Astrocyte of the cerebellum (primary cell): ENCODE data around the gene ROR2.

ENCODE experiments used
- DNase-seq: peaks from one replicate; pipeline ENCODE4 v3.0.0-alpha.2; 2011; ENCODE audit warnings: low read depth
- H3K4me3 ChIP-seq: 2 replicates; pipeline ENCODE4 v1.5.1; 2011; ENCODE audit warnings: mild to moderate bottlenecking, low read depth, low read length, moderate library complexity
- in situ Hi-C: cut with HindIII; loops from 2 replicates; pipeline ENCODE4 v1.10.0; 2017; ENCODE audit warnings: low sequenced_read_pairs
- TF ChIP-seq, protein P1 (sequence below): IDR thresholded peaks from 2 replicates; pipeline ENCODE4 v1.5.1; 2012; ENCODE audit warnings: low read length, low read depth, moderate library complexity, mild to moderate bottlenecking; ENCODE audit errors: missing control alignments

The ROR2 gene

DNA sequence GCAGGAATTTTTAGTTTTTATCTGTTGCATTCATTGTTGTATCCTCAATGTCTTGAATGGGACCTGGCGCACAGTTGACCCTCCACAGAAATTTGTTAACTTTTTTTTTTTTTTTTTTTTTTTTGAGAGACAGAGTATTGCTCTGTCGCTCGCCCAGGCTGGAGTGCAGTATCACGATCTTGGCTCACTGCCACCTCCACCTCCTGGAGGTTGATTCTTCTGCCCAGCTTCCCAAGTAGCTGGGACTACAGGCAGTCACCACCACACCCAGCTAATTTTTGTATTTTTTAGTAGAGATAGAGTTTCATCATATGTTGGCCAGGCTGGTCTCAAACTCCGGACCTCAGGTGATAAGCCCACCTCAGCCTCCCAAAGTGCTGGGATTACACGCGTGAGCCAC is 205.9 kb downstream of the ROR2 start:
- TF ChIP-seq, protein P1, sequence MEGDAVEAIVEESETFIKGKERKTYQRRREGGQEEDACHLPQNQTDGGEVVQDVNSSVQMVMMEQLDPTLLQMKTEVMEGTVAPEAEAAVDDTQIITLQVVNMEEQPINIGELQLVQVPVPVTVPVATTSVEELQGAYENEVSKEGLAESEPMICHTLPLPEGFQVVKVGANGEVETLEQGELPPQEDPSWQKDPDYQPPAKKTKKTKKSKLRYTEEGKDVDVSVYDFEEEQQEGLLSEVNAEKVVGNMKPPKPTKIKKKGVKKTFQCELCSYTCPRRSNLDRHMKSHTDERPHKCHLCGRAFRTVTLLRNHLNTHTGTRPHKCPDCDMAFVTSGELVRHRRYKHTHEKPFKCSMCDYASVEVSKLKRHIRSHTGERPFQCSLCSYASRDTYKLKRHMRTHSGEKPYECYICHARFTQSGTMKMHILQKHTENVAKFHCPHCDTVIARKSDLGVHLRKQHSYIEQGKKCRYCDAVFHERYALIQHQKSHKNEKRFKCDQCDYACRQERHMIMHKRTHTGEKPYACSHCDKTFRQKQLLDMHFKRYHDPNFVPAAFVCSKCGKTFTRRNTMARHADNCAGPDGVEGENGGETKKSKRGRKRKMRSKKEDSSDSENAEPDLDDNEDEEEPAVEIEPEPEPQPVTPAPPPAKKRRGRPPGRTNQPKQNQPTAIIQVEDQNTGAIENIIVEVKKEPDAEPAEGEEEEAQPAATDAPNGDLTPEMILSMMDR: no peak
- in situ Hi-C loops: no loop called here

DNA sequence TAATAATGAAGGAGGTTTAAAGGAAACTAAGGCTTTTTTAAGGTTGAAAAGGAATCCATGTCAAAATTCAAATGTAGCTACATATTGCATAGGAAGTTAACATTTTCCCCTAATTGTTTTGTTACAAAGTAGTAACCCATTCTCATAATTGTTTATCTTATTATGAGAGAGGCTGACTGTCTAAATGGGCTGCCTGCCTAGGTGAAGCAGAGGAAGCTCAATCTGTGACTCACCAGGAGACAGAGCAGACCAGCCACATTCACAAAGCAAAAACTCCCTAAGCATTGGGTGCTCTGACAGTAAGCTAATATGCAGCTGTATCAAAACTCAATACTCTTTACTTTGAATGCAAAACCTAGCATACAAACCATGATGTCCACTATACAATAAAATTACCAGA is 208.5 kb downstream of the ROR2 start:
- no peak overlapping the region for H3K4me3 ChIP-seq
- peak; percentile 11 for DNase-seq
- TF ChIP-seq, protein P1: no peak
- in situ Hi-C loops: no loop called here

More for the DNA sequence above, 205.9 kb downstream of the ROR2 start:
- DNase-seq: no peak
- no peak overlapping the region for H3K4me3 ChIP-seq

DNA sequence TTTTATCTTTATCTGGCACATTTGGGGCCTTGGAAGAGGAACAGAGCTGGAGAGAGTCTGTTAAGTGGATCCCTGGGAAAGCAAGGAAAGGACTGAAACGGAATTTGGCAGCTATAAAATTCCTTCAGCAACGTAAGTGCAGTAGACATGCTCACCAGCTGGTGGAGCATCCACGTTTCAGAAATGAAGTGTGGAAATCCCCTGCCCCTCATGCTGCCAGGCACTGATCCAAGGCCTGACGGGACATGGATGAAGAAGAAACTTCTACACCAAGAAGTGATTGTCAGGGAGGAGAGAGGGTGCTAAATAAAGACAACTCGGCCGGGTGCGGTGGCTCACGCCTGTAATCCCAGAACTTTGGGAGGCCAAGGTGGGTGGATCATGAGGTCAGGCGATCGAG is 209.3 kb downstream of the ROR2 start:
- in situ Hi-C loops: no loop called here
- TF ChIP-seq, protein P1: peak; percentile 36
- no peak overlapping the region for H3K4me3 ChIP-seq
- peak; percentile 8 for DNase-seq

DNA sequence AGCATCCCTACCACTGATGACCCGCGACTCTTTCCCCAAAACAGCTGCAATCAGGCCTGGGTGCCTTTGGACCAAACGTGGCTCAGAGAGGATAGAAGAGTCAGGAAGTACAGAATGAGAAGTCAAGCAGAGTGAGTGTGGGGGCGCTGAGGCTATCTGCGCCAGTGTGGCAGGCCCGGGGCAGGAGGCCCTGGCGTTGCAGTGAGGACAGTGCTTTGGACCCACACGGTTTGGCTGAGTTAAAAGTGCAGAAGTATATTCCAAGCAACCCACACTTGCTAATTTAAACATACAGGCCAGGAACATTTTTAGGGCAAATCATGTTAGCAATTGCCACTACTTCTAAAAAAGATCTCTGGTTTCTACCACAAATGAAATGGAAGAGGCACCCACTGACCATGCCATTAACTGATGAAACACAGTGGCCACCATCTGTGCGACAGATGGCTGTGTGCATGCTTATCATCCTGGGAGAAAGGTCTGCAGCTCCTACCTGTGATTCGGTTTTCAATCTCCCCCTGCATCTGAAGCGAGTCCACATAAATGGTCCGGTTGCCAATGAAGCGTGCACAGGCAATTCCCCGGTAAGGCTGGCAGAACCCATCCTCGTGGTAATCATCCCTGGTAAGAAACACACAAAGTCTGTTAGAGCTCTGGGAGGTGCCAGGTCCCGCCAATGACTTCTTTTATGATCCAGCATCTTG is 213.0 kb downstream of the ROR2 start:
- in situ Hi-C loops: no loop called here
- TF ChIP-seq, protein P1: no peak
- H3K4me3 ChIP-seq: no peak overlapping the region
- no peak for DNase-seq

DNA sequence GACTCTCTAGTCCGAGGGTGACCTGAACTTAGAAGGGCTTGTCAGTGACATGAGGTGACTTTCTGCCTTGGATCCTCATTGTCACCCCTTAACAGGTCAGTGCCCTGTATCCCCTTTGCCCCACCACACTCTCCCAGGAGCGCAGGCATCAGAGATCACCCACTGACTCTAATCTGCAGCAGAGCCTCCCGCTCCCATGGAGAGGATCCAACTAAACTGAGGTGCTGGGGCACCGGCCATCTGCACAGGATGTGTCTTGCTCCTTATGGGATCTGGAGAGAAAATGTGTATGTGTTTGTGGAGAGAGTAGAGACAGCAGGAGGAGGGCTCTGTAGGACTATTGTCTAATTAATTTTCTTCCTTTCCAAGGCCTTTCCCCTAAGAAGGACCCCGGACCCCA is 213.7 kb downstream of the ROR2 start:
- H3K4me3 ChIP-seq: no peak overlapping the region
- no peak for DNase-seq
- TF ChIP-seq, protein P1: no peak
- in situ Hi-C loops: no loop called here

DNA sequence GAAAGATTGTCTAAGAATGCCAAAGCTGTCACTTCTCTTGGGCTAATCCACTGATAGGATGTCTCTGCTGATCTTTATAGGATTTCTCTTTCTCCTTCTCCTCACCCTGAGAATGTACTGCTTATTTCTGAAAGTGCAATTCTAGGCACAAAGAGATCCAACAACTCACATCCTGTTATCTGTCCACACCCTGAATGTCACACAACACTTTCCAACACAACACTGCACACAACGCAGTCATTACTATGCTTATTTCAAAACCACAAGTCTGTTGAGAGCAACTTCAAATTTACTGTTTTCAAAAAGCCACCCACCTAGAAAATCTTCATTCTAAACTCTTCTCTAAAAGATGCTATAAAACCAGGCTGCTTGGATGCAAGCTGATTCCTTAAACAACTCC is 215.0 kb downstream of the ROR2 start:
- TF ChIP-seq, protein P1: no peak
- no peak for DNase-seq
- H3K4me3 ChIP-seq: no peak overlapping the region
- in situ Hi-C loops: no loop called here
